GM18520 (cell line): ENCODE measurements around the gene SHKBP1.
A peak's percentile ranks its signal among the peaks of the same experiment; 100 is the strongest.
"Not testable (repeated sequence)": the region's sequence is repeated elsewhere in the genome, so short reads cannot be mapped to it uniquely, and the experiment has no call there.

Source experiments
- ATAC-seq: cut with Tn5 transposase; IDR thresholded peaks from one replicate; pipeline ENCODE4 v1.9.1; 2021; ENCODE audit not compliant: unreplicated experiment

The SHKBP1 gene

DNA sequence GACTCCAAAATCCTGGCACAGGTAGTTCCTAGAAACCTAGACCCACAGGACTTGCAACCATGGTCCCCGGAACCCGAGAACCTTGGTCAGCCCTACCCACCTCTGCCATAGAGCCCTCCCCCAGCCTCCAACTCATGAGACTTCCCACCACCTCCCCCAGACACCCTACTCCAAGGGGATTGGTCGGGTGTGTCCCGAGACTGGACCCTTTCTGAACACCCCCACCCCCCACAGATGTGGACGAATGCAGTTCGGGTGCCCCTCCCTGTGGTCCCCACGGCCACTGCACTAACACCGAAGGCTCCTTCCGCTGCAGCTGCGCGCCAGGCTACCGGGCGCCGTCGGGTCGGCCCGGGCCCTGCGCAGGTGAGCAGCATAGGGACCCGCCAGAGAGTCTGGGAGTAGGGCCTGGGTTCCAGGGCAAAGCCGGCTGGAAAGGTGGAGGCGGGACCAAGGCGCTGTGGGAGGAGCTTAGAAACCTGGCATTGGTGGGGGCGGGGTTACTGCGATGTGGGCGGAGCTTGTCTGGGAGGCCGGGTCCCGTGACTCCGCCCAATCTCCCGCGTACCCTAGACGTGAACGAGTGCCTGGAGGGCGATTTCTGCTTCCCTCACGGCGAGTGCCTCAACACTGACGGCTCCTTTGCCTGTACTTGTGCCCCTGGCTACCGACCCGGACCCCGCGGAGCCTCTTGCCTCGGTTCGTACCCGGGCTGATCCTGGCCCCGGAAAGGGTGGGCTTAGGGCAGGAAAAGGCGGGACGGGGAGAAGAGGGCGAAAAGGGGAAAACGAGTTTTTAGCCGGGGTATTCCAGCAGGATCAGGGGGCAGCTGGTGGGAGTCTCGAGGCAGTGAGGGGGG, 36.4 kb downstream of the SHKBP1 start:
- no peak for ATAC-seq

DNA sequence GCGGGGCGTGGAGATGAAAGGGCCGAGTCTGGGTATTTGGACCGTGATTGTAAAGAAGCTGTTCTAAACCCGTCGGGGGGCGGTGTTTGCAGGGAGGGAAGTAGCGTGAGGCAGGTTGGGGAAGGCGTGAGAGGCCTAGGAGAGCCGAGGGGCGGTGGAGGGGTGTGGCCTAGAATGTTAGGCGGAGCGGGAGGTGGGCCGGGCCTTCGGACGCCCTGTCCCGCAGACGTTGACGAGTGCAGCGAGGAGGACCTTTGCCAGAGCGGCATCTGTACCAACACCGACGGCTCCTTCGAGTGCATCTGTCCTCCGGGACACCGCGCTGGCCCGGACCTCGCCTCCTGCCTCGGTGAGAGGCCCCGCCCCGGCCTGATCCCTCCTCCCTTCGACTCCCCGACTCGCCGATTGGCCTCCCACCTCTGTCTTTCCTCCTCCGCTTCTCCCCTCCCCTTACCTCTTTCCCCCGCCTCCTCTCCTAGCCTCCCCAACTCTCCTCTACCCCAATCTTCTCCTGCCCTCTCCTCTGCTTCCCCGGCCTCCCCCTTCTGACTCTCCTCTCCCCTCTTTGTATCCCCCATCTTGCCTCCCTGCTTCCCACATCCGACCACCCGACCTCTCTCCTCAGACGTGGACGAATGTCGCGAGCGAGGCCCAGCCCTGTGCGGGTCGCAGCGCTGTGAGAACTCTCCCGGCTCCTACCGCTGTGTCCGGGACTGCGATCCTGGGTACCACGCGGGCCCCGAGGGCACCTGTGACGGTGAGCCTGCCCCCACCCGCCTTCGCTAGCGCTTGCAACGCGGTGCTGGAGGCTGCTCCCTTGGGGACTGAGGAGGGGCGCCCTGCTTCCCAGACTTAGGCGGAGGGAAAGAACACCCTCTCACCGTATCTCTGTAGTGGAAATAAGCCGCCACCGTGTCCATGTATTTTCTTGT, 37.3 kb downstream of the SHKBP1 start:
- peak; percentile 25 for ATAC-seq

DNA sequence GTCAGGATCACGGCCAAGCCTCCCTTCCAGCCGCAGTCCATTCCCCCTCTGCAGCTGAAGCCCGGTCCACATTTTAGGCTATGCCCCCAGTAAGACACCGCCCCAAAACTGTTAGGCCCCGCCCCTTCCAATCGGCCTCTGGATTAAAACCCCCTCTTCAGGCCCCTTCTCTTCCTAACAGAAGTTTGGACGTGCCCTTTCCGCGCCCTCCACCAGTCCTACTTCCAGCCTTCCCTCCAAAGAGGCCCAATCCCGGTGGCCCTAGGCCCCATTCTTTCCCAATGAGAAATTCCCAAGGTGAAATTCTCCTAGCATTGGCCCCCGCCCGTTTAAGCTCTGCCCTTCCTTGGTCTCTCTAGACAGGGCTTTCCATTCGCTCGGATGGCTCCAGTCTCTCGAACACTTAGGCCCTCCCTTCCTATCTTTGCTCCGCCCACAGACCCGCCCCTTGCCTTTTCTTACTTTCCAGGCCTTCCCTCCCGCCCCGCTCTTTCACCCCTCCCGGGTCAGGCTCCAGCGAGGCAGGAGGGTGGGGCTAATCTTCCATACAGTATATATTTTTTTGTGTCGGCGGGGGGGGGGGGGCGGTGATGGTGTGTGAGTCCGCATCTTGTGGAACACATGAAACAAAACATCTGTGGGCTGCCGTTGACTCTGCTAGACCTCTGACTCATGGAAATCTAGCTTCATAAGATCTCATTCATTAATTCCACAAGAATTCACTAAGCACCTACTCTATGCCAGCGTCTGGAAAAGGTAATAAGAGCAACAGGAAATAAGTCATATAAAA, 38.1 kb downstream of the SHKBP1 start:
- no peak for ATAC-seq

DNA sequence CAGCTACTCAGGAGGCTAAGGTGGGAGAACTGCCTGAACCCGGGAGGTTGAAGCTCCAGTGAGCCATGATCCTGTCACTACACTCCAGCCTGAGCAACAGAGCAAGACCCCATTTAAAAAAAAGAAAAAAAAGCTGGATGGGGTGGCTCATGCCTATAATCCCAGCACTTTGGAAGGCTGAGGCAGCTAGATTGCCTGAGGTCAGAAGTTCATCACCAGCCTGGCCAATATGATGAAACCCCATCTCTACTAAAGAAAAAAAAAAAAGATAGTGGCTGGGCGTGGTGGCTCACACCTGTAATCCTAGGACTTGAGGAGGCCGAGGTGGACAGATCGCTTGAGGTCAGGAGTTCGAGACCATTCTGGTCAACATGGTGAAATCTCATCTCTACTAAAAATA, 39.5 kb downstream of the SHKBP1 start:
- no peak for ATAC-seq

DNA sequence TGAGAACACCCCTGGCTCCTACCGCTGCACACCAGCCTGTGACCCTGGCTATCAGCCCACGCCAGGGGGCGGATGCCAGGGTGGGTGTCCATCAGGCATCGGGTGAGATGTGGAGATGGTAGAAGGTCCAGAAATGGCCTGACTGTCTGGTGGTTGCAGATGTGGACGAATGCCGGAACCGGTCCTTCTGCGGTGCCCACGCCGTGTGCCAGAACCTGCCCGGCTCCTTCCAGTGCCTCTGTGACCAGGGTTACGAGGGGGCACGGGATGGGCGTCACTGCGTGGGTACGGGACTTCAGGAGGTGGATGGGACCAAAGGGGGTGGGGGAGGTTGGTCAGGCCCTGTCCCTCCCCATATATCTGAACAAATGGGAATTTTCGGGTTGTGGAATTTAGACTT, 40.3 kb downstream of the SHKBP1 start:
- ATAC-seq = no peak

DNA sequence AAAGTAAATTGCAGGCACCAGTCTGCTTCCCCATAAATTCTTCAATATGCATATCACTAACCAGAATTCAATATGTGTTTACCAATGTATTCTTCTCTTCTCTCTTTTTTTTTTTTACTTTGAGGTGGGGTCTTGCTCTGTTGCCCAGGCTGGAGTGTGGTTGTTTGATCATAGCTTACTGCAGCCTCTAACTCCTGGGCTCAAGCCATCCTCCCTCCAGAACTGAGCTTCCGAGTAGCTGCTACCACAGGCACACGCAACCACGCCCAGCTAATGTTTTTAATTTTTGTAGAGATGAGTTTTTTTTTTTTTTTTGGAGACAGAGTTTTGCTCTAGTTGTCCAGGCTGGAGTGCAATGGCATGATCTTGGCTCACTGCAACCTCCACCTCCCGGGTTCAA, 41.3 kb downstream of the SHKBP1 start:
- no peak for ATAC-seq

DNA sequence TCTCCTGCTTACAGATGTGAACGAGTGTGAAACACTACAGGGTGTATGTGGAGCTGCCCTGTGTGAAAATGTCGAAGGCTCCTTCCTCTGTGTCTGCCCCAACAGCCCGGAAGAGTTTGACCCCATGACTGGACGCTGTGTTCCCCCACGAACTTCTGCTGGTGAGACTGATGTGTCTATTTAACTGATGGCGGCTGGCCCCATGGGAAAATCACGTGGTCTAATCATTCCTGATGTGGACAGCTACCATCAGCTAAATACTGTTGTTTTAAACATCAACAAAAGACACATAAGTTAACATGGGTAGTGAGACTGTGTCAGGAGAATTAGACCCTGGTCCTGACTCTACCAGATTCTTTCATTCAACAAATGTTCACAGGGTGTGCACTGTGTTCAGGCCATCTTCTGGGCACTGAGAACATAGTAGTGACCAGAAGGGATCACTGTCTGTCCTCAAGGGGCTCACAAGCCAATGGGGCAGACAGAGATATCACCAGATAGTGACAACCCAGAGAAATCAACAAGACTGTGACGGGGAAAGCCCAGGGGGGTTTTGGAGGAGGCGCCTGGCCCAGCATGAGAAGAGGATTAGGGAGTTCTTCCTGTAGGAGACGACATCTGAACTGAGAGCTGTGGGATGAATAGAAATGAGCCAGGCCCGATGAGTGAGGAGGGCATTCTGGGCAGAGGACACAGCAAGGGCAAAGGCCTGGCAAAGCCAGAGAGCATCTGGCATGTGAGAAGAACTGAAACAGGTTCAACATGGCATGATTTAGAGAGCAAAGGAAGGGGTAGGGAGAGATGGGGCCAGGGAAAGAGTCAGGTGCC, 42.9 kb downstream of the SHKBP1 start:
- no peak for ATAC-seq

DNA sequence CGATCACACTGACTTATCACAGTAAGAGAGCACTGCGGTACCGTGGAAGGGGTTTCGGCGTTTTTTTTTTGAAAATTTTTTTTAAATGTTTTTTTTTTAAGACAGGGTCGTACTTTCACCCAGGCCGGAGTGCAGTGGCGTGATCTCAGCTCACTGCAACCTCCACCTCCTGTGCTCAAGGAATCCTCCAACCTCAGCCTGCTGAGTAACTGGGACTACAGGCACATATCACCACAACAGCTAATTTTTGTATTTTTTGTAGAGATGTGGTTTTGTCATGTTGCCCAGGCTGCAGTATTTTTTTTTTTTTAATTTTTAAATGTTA, 43.5 kb downstream of the SHKBP1 start:
- no peak for ATAC-seq

DNA sequence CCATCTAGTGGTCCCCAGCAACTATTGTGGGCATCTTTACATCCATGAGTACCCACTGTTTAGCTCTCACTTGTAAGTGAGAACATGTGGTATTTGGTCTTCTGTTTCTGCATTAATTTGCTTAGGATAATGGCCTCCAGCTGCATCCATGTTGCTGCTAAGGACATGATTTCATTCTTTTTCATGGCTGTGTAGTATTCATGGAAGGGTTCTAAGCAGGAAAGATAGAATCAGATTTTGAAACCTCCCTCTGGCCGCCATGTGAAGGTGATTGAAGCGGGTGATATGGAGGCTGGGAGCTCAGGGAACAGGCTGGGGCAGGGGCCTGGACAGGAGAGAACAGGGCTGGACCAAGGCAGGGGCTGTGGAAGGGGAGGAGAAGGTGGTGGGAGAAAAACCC, 44.6 kb downstream of the SHKBP1 start:
- ATAC-seq = no peak

DNA sequence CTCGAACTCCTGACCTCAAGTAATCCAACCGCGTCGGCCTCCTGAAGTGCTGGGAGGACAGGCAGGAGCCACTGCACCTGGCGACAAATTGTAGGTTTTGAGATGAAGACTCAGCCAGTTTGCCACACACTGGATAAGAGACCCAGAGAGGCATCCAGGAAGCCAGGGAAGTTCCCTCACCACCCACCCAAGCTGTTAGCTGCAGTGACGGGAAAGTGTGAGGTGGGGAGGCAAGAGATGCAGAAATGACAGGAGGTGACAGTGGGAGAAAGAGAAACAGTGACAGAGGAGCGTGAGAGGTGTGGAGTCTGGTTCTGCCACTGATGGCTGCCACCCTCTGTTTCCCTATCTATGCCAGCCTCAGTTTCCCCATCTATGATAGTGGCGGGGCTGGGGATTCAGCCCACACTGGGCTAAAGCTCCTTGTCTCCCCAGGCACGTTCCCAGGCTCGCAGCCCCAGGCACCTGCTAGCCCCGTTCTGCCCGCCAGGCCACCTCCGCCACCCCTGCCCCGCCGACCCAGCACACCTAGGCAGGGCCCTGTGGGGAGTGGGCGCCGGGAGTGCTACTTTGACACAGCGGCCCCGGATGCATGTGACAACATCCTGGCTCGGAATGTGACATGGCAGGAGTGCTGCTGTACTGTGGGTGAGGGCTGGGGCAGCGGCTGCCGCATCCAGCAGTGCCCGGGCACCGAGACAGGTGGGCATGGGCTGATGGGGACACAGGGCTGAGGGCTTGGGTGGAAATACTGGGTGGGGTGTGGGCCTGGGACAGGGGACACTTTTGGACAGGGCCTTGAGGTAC, 45.5 kb downstream of the SHKBP1 start:
- no peak for ATAC-seq

DNA sequence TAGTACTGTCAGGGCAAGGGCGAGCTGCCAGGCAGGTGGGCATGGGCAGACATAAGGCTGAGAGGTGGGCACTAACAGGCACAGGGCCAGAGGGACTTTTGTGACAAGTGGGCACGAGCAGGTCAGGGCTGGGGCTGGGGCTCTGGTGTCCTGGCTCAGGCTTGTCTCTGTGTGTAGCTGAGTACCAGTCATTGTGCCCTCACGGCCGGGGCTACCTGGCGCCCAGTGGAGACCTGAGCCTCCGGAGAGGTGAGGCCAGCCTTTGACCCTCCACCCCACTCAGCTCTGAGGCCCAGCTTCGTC, 46.1 kb downstream of the SHKBP1 start:
- no peak for ATAC-seq

DNA sequence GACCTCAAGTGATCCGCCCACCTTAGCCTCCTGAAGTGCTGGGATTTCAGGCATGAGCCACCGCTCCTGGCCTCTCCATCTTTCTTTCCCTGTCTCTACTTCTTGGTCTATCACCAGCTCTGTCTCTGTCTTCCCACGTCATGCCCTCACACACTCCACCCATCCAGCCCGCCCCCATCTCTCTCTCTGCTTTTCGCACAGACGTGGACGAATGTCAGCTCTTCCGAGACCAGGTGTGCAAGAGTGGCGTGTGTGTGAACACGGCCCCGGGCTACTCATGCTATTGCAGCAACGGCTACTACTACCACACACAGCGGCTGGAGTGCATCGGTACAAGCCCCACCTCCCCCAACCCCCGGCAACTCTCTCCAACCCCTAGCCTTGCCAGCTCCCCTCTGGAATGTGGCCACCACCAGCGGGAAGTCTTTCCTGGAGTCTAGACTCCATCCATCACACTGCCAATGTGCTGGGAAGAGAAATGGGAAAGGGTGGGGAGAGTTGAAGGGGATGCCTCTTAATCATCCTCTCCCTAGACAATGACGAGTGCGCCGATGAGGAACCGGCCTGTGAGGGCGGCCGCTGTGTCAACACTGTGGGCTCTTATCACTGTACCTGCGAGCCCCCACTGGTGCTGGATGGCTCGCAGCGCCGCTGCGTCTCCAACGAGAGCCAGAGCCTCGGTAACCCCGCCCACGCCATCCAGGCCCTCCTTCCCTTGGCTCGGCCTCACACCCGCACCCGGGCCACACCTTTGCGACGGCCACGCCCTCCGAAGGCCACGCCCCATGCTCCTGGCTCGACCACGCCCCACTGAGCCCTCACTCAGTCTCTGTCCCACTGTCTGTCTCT, 47.0 kb downstream of the SHKBP1 start:
- ATAC-seq = no peak

DNA sequence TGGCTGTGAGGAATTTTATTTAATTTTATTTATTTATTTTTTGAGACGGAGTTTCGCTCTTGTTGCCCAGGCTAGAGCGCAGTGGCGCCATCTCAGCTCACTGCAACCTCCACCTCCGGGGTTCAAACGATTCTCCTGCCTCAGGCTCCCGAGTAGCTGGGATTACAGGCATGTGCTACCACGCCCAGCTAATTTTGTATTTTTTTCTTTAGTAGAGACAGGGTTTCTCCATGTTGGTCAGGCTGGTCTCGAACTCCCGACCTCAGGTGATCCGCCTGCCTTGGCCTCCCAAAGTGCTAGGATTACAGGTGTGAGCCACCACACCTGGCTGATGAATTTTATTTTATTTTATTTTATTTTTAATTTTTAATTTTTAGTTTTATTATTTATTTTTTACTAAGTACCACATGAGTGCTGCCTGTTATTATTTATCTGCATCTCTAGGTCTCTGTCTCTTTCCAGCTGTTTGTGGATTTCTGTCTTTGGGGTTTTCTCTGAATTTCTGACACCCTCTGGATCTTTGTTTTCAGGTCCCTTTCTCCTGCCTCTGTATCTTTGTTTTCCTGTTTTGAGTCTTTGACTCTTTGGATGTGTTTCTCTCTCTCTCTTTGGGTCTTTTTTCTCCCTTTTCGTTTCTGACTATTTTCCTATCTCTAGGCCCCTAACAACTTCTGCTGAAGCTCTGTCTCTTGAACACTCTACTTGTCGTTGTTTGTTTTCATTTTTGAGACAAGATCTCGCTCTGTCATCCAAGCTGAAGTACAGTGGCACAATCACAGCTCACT, 47.9 kb downstream of the SHKBP1 start:
- not testable (repeated sequence) for ATAC-seq

DNA sequence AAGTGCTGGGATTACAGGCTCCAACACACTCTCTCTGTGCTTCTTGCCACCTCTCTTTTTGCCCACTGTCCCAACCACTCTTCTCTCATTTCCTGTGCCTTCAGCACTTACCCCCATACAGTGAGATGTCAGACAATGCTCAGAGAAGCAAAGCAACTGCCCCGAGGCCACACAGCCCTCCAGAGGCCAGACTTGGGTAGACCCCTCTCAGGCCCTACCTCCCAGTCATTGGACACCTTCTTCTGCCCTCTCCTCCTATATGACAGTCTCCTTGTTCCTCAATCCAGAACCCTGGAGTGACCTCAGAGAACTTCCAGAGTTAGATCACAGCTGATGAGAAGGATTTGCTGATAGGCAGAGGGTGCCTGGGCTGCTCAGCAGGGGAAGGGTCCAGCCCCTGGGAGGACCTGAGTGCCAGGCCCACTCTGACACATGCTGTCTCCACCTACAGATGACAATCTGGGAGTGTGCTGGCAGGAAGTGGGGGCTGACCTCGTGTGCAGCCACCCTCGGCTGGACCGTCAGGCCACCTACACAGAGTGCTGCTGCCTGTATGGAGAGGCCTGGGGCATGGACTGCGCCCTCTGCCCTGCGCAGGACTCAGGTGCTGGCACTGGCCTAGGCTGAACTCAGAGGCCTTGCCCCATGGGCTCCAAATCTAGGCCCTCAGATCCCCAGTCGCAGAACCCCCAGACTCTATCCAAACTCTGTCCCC, 48.9 kb downstream of the SHKBP1 start:
- ATAC-seq = no peak

DNA sequence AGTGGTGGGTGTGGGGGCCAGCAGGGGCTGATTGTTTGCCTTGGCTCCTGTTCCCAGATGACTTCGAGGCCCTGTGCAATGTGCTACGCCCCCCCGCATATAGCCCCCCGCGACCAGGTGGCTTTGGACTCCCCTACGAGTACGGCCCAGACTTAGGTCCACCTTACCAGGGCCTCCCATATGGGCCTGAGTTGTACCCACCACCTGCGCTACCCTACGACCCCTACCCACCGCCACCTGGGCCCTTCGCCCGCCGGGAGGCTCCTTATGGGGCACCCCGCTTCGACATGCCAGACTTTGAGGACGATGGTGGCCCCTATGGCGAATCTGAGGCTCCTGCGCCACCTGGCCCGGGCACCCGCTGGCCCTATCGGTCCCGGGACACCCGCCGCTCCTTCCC, 50.2 kb downstream of the SHKBP1 start:
- ATAC-seq = no peak

DNA sequence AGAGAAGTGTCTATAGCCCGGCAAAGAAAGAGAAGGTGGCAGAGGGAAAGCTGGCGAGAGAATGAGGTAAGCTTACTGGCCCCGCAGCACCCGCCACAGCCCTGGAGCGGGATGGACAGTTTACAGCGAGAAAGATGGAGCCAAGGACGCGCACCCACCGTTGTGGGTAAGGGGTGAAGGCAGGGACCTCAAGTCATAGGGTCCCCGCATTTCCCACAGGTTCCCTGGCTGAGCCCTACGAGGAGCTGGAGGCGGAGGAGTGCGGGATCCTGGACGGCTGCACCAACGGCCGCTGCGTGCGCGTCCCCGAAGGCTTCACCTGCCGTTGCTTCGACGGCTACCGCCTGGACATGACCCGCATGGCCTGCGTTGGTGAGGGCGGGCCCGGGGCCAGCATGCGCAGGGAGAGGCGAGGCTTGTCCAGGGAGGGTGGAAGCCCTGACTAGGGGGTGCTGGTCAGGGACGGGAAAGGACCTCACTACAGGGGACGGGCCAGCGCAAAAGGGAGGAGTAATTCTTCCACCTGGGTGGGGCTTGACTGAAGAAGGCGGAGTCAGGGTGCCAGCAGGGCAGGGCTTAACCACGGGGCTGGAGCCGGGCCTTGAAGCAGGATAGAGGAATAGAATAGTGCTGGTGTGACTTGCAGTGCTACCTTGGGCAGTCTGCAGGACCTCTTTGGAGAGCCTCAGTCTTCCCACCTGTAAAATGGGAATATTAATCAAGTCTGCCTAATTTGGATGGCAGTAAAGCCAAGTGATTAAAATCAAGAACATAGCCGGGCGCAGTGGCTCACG, 51.0 kb downstream of the SHKBP1 start:
- no peak for ATAC-seq

DNA sequence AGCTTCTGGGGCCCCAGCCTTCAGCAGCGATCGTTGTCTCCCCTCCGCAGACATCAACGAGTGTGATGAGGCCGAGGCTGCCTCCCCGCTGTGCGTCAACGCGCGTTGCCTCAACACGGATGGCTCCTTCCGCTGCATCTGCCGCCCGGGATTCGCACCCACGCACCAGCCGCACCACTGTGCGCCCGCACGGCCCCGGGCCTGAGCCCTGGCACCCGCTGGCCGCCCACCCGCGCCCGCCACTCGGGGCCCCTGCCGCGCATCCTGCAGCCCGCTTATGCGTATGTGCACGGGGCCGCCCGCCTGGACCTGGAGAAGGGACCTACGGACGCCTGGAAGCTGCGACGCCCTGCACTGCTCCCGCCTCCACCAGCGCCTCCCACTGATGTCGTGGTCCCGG, 52.7 kb downstream of the SHKBP1 start:
- no peak for ATAC-seq
